Activated T-cell treated with anti-CD3 and anti-CD28 coated beads, Interleukin-2, amount 50 U/mL, for 48 hours (primary cell): ENCODE results near the gene GALNT2.

Source experiments
- DNase-seq, 2 experiments: peaks; one replicate each; pipeline ENCODE4 v3.0.0-alpha.2; 2020

GALNT2 gene

GRCh38 chr1:230310381-230311163 is 243.5 kb downstream of the GALNT2 start:
- DNase-seq: peak; percentile 78 to 79

GRCh38 chr1:230312676-230313075 is 245.6 kb downstream of the GALNT2 start:
- no peak for DNase-seq

- no peak for DNase-seq
These were observed 246.6 kb downstream of the GALNT2 start for GRCh38 chr1:230313453-230314141.

GRCh38 chr1:230314142-230314470 is 247.1 kb downstream of the GALNT2 start:
- DNase-seq: no peak

GRCh38 chr1:230315099-230315498 is 248.1 kb downstream of the GALNT2 start:
- no peak for DNase-seq

- no peak for DNase-seq
These were observed 250.1 kb downstream of the GALNT2 start for GRCh38 chr1:230316864-230317745.

GRCh38 chr1:230317823-230318819 is 251.1 kb downstream of the GALNT2 start:
- no peak for DNase-seq

- no peak for DNase-seq
These were observed 252.1 kb downstream of the GALNT2 start for GRCh38 chr1:230319014-230319747.

GRCh38 chr1:230320804-230321203 is 253.8 kb downstream of the GALNT2 start:
- no peak for DNase-seq

- no peak for DNase-seq
These were observed 254.3 kb downstream of the GALNT2 start for GRCh38 chr1:230321341-230321740.

- DNase-seq: no peak
These were observed 254.8 kb downstream of the GALNT2 start for GRCh38 chr1:230321741-230322420.

GRCh38 chr1:230322421-230322756 is 255.4 kb downstream of the GALNT2 start:
- no peak for DNase-seq

- no peak for DNase-seq
These were observed 256.0 kb downstream of the GALNT2 start for GRCh38 chr1:230322967-230323547.

GRCh38 chr1:230323686-230324085 is 256.6 kb downstream of the GALNT2 start:
- no peak for DNase-seq

GRCh38 chr1:230326971-230327891 is 260.2 kb downstream of the GALNT2 start:
- DNase-seq: no peak

GRCh38 chr1:230327892-230328284 is 260.9 kb downstream of the GALNT2 start:
- peak; percentile 51 to 64 for DNase-seq

- no peak for DNase-seq
These were observed 261.4 kb downstream of the GALNT2 start for GRCh38 chr1:230328342-230329015.

- DNase-seq: no peak
These were observed 263.1 kb downstream of the GALNT2 start for GRCh38 chr1:230330157-230330556.
